ENCODE results near the gene RBP2. TPM values are rescaled to one million over a fixed set of nuclear protein-coding genes. Genes with fewer than 3 reads are reported as not detected.

Gene RBP2
- total and polyA plus RNA-seq, 10 of the 15 experiments (the other 5 are each of a cell fraction or from before 2014, with no cell fraction given): not detected

GRCh38 chr3:139444446-139444845 is 31.9 kb downstream of the RBP2 start (continued):
- no peak for TF ChIP-seq PAX8 (IDR thresholded peaks at IDR 0.05)

- Histone ChIP-seq H3K9ac (ENCODE audit: control insufficient read depth, insufficient read depth, low read length) (no peak overlapping the region), H3K27ac (ENCODE audit: control insufficient read depth, insufficient read depth) (no peak overlapping the region), H3K9me3 (replicated peaks; ENCODE audit: control insufficient read depth, insufficient read depth, low read length) (no peaks in the 10 kb centered on the region), H3K4me3 (no peak overlapping the region), H3K4me1 (ENCODE audit: control insufficient read depth, insufficient read depth, low read length) (no peaks in the 10 kb centered on the region), H2AFZ (ENCODE audit: control insufficient read depth, low read depth, low read length) (no peak overlapping the region), H3K36me3 (ENCODE audit: control insufficient read depth in 2 of 2, insufficient read depth in 2 of 2, low read length in 1 of 2) (no peaks in the 10 kb centered on the region), H3K4me2 (ENCODE audit: control insufficient read depth, insufficient read depth) (no peak overlapping the region), H4K20me1 (ENCODE audit: control insufficient read depth, insufficient read depth) (no peaks in the 10 kb centered on the region), H3K79me2 (ENCODE audit: control insufficient read depth, insufficient read depth, low read length) (no peaks in the 10 kb centered on the region), H3K27me3 (replicated peaks in 1 of 2; ENCODE audit: control insufficient read depth in 2 of 2, insufficient read depth in 2 of 2, low read length in 1 of 2) (no peaks in the 10 kb centered on the region)
- ChIA-PET RAD21 (ENCODE audit: unreplicated experiment) (no interaction called here), POLR2A (no interaction called here), SMC1A (ENCODE audit: uncharacterized antibody, unreplicated experiment) (no interaction called here), CTCF (interaction anchor here (1.0 kb wide), 1 partner anchor 15 kb away, joined by 4 read pairs; no protein-coding TSS in a partner anchor)
- TF ChIP-seq ATF7 (IDR thresholded peaks at IDR 0.05; ENCODE audit: low read depth): no peak
- TF ChIP-seq MEF2A (IDR thresholded peaks at IDR 0.05; ENCODE audit: insufficient read depth, low read depth, low read length): no peak
- TF ChIP-seq PKNOX1 (IDR thresholded peaks at IDR 0.05): no peak
- TF ChIP-seq MEF2B (IDR thresholded peaks at IDR 0.05; ENCODE audit: partially characterized antibody, poor library complexity, severe bottlenecking): no peak
- TF ChIP-seq E2F8 (IDR thresholded peaks at IDR 0.05; ENCODE audit: low read depth, partially characterized antibody): no peak
- TF ChIP-seq CBX5 (IDR thresholded peaks at IDR 0.05; ENCODE audit: low read depth): no peak
- DNase-seq (ENCODE audit: low read depth, low spot score) (no peak), ATAC-seq (no peak), FAIRE-seq (no peak)
- 65% methylated on average over 7 of the region's 7 CpGs for WGBS (ENCODE audit: insufficient coverage, insufficient replicate concordance, low lambda C conversion rate, missing lambda C conversion rate)
- no TSS peak for BruUV-seq (replicated peaks)
- in situ Hi-C loops (cut with MboI): loop anchor here (25.0 kb wide), 1 partner anchor 1419 kb away; no protein-coding TSS in a partner anchor
- intact Hi-C loops (cut with micrococcal nuclease; ENCODE audit: unreplicated experiment): no loop called here
Observed at GRCh38 chr3:139443186-139443585, 33.1 kb downstream of the RBP2 start.

Measured in GM12878 (cell line).